HPDE6-E6E7 (cell line): Measurements from ENCODE around the gene C10orf90.

Source experiments
- DNase-seq: peaks from one replicate; pipeline ENCODE4 v3.0.0; 2011; ENCODE audit warnings: missing footprints; ENCODE audit errors: extremely low spot score

C10orf90 gene

GRCh38 chr10:126673565-126673964 lies 3.1 kb upstream of the C10orf90 start:
- no peak for DNase-seq

DNA sequence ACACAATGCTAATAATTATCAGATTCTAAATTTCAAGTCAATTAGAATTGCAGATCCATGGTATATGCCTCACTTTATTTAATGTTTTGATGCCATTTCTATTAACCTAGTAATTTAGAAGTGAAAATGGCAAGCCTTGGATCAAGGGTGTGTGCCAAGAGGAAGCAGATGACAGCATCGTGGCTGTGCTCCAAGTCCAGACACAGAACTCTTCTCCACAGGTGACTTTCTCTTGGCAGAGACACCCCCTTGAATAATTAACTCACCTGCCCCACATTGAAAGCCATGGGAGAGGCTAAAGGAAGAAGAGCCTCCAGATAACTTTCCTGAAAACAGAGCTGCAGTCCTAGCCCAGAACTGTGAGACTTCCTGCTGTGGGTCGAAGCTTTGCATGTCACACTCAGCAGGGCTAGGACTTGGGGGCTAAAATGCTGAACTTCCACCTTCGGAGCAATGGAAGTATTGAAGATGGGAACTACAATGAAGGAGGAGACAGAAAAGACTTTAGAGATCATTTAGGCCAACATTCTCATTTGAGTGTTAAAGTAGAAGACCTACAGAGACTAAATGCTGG lies 996 bp upstream of the C10orf90 start:
- DNase-seq = no peak

DNA sequence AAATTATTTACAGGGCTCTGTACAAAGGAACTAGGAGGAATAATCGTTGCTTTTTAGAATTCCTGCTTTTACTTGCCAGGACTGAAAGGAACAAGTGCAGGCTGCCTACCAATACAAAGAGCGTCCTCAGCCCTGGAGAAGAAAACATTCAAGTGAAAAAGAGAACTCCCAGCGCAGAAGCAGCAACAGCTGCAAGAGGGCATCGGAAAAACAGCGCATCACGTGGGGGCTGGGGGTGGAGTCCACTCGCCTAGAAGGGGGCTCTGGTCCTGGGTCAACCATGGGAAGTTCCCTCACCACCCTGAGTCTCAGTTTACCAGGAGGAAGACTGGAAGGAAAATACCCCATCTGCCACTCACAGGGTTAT lies 385 bp upstream of the C10orf90 start:
- DNase-seq = no peak

DNA sequence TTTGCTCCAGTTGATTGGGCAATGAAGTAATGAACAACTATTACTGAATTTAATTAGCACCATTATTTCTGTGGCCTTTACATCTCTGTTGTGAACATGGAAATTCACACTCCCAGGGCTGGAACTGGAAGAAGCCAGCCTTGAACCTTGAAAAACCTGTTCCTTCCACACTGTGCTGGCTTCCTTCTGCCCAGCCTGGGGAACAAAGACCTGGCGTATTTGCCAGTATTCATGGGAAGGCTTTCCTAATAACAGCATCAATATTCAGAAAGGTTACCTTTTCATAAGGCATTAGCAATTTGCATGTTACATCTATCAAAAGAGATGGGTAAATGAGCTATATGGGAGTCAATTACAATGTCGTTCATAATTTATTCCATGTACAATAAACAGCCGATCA lies 1.3 kb downstream of the C10orf90 start:
- no peak for DNase-seq

- no peak for DNase-seq
These were observed 2.0 kb downstream of the C10orf90 start for GRCh38 chr10:126668505-126668904.

GRCh38 chr10:126667568-126667967 lies 2.9 kb downstream of the C10orf90 start:
- DNase-seq = no peak

GRCh38 chr10:126665207-126665606 lies 5.3 kb downstream of the C10orf90 start:
- DNase-seq = no peak

- DNase-seq = no peak
These were observed 6.6 kb downstream of the C10orf90 start for GRCh38 chr10:126663880-126664279.

DNA sequence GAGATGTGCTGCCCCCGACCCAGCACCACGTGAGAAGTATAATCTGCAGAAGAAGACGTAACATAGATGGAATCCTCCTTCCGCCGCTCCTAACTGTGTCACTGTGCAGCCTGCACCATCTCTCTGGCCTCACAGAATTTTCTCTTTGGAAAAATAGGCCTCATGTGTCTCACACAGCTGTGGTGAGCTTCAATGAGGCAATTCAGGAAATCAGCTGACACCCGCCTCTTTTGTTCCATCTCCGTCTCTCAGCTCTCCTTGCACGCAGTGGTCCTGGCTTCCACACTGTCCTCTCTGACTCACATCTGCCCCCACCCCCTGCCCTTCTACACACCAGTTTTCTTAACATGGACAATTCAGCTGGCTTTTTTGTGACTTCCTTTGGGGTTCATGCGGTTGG lies 7.2 kb downstream of the C10orf90 start:
- DNase-seq = no peak

DNA sequence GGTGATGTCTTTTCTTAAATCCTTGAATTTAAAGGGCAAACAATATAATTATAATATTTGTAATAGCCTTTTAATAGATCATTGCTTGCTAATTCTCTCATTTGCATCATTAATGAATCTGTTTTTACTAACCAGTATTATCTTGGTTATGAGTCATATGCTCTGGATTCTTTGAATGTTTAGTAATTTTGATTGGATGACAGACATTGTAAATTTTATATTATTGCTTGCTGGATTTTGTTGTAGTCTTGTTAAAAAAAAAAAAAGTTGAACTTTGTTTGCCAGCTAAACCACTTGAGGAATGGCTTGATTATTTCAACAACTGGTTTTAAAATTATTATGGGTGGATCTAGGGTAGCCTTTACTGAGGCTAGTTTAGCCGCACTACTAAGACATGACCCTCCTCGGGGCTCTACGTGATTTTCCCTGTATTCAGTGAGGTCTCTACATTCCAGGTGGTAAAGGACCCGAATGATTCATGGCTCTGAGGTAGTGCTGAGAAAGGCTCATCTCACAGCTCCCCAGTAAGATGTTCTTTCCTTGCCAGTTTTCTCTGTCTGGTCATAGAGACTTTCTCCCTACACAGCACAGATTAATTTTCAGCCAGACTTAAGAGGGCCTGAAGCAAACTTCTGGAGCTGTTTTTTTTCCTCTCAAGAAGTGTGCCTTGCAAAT lies 8.5 kb downstream of the C10orf90 start:
- no peak for DNase-seq

DNA sequence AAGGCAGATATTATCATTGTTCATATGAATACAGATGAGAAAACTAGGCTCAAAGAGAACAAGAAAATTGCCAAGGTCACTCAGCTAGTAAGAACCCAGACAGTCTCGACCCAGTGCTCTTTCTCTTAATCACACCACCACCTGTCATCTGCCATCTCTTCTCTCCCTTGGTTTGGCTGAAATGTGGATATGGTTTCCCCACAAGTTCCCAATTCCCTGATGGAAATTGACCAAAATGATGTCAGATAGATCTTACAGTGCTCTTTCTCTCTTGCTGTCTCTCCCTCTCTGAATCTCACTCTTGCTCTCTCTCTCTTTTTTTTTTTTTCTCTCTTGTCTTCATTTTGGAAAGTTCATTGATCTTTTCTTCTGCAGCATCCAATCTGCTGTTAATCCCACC lies 9.1 kb downstream of the C10orf90 start:
- no peak for DNase-seq

GRCh38 chr10:126659750-126660149 lies 10.7 kb downstream of the C10orf90 start:
- DNase-seq = no peak

- DNase-seq = no peak
These were observed 11.6 kb downstream of the C10orf90 start for GRCh38 chr10:126658928-126659327.

DNA sequence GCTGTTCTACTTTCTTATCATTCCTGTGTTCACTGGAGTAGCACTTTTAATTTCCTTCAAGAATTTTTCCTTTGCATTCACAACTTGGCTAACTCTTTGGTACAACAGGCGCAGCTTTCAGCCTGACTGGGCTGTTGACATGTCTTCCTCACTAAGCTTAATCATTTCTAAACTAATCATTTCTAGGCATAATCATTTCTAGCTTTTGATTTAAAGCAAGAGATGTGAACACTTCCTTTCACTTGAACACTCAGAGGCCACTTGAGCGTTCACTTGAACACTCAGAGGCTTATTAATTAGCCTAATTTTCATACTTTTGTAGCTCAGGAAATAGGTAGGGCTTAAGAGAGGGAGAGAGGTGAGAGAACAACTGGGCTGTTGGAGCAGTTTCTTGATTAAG lies 15.9 kb downstream of the C10orf90 start:
- DNase-seq = no peak

- DNase-seq = no peak
These were observed 19.0 kb downstream of the C10orf90 start for GRCh38 chr10:126651467-126651866.

- no peak for DNase-seq
These were observed 20.3 kb downstream of the C10orf90 start for GRCh38 chr10:126650161-126650560.

DNA sequence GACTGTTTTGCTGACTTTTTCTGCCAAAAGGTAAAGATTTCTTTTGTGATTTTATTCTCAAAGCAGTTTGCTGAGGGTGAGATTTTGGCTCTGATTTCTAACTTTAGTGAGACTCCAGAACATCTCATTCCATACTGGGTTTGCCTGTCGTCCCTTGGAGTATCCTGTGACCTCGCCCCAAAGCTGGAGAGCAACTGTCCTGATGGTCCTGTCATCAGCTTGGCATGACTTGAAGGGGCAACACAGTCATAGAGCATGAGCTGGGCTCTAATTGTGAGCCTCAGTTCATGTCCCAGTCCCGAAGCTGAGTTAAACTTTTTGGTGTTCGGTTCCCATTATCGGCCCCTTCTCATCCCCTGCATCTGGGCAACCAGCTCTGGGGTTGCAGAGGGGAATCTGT lies 23.4 kb downstream of the C10orf90 start:
- no peak for DNase-seq

DNA sequence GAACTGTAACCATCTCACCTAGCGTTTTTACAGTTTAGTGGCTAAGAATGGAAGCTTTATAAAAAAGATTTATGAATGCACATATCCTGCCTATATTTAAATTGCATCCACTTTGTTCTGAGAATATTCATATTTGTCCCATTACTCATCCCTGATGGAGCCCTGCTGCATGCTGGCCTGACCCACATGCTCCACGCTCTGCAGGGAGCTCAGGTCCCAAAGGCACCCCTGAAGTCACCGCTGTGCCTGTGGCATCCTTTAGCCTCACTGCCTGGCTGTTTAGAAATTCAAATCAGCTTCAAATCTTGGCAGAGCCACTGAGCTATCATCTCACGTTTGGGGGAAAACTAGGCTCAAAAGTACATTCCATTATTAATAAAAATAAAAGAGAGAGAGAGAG lies 24.4 kb downstream of the C10orf90 start:
- DNase-seq = no peak

GRCh38 chr10:126640401-126640800 lies 30.1 kb downstream of the C10orf90 start:
- no peak for DNase-seq

DNA sequence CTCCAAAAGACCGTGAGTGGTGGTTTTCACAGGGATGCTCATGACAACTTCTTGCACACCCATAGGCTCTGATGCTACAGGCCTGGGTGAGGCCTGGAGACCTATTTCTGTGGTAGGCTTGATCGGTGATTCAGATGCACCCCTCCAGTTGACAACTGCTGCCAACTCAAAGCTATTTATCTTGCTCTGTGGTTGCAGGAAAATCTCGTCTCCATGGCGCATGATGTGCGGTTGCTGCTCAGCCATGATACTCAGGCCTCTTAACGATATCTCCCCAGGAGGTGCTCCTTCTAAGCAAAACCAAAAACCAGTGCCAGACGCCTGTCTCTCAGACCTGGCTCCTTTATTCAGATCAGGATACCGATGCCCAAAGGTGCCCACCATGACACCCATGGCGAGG lies 31.4 kb downstream of the C10orf90 start:
- no peak for DNase-seq

GRCh38 chr10:126638542-126638941 lies 32.0 kb downstream of the C10orf90 start:
- DNase-seq = no peak

- DNase-seq = no peak
These were observed 33.0 kb downstream of the C10orf90 start for GRCh38 chr10:126637501-126637900.

DNA sequence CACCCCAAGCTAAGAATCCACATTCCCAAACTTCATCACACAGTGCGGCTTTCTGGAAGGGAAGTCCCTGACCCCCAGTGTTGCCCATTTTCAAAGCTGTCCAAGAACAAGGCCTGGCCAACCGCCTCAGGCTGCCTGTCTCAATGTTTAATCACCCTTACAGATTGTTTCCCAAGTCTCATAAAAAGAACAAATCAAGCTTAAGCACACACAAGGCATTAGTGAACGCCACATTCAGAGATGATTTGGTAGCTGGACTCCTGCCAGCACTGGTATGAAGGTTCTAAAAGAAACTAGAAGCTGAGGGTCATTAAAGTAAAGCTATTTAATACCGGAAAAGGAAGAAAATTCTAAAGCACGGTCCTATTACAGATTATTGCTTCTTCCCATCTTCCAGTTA lies 35.6 kb downstream of the C10orf90 start:
- no peak for DNase-seq

DNA sequence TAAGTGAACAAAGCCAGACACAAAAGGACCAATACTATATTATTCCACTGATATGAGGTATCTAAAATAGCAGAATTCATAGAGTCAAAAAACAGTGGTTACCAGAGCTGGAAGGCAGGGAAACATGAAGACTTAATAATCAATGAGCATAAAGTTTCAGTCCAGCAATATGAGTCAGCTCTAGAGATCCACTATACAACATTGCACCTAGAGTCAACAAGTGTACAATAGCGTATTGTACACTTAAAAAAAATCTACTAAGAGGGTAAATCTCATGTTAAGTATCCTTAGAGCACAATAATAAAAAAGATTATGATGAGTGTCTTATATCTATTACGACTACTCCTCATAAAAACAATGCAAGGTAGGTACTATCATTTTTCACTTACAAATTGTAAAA lies 36.1 kb downstream of the C10orf90 start:
- DNase-seq = no peak
